G401.6 (cell line): Measurements from ENCODE around the gene COP1.

Experiments
- FAIRE-seq: peaks from 2 replicates; lab custom pipeline; 2012; peaks lifted over from hg19 to GRCh38; lab: Jason Lieb, UNC

The COP1 gene

DNA sequence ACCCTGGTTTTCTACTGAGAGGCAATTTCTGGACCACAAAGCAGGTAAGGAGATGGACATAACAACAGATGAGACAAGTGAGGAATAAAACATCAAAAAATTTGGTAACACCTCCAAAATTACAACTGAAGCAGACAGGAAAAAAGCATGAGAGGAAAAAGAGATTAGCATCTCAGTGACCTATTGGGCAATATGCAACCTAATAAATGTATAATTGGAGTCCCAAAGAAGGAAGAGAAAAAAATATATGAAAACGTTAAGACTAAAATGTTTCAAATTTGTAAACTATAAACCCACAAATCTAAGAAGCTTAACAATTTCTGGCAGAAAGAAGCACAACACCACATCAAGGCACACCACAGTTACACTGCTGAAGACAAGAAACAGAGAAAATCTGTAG lies 255.5 kb downstream of the COP1 start:
- no peak for FAIRE-seq

DNA sequence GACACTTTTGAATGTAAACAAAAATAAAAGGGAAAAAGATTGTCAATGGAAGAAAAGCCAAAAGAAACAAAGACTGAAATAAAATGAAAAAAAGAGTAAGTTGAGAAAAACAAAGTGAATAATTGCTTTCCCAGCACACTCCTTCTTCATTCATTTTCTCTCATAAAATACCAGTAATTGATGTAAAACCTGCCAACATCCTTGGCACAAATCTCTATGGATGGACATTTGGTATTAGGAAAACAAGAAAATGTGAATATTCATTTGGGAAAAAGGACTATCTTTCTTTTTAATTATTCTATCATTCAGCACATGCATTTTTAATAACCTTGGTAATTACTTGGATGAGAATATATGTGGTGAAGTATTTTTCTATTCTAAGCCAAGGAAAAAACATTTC lies 259.3 kb downstream of the COP1 start:
- FAIRE-seq, result no peak

- no peak for FAIRE-seq
Observed at GRCh38 chr1:175944591-175944990, 262.5 kb downstream of the COP1 start.

DNA sequence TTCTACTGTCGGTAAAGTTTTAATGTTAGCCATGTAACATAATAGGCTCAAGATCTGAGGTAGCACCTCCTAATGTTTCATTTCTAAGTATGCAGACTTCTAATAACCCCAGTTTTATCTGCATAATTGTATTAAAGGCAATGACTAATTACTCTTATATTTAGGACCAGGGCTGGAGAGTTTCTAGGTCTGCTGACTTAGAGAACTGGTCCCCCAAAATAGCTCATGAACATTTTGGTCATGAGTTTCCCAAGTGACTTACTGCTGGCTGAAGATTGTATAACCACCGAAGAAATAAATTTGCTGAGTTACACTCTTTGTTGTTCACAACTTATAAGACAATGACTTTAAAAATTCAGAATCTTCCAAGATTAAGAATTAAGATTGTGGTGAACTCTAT lies 265.9 kb downstream of the COP1 start:
- FAIRE-seq, result no peak

DNA sequence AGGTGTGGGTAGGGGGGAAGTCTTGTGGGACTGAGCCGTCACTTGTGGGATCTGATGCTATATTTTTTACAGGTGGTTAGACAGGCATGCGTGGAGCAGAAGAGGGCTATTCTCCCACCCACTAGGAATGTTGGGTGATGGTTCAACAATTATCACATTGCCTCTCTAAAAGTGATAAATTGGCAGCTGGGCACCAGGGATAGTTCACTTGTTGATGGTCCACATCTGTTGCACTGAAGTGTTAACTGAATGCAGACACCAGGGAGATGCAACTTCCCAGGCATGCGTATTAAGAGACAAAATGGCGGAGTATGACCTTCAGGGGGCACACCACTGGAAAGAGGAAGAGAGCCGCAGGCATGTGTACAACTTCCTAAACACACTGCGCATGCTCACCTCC lies 270.4 kb downstream of the COP1 start:
- no peak for FAIRE-seq

DNA sequence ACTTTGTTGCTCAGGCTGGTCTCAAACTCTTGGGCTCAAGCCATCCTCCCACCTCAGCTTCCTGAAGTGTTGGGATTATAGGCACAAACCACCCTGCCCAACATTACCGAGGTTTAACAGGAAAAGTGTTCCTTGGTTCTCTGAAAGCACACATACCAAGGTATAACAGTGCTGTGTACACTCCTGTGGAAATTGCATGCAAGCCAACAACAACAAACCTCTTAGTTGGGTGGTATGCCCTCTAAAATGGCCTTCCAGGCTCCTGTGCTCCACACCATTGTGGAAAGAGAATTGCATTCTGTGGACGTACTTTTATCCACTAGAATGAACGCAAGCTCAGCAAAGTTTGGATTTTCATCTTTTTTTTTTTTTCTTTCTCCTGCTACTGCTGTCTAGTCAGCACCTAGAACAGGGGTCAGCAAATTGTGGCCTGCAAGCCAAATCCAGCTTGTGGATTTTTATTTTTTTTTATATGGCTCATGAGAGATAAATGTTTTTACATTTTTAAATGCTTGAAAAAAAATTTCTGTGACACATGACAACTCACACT lies 271.4 kb downstream of the COP1 start:
- FAIRE-seq, result no peak

DNA sequence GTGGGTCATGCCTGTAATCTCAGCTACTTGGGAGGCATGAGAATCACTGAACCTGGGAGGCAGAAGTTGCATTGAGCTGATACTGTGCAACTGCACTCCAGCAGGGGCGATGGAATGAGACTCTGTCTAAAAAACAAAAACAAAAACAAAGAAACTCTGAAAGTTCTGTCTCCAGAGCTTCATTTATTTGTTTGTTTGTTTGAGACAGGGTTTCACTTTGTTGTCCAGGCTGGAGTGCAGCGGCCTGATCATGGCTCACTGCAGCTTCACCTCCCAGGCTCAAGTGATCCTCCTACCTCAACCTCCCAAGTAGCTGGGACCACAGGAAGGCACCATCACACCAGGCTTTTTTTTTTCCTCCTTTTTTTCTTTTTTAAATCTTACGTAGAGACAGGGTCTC lies 271.9 kb downstream of the COP1 start:
- no peak for FAIRE-seq

GRCh38 chr1:175933801-175934200 lies 273.3 kb downstream of the COP1 start:
- FAIRE-seq, result no peak

GRCh38 chr1:175927944-175928343 lies 279.1 kb downstream of the COP1 start:
- peak; percentile 79 for FAIRE-seq

- FAIRE-seq, result no peak
Observed at GRCh38 chr1:175922254-175922881, 284.7 kb downstream of the COP1 start.

GRCh38 chr1:175920381-175920780 lies 286.7 kb downstream of the COP1 start:
- FAIRE-seq, result no peak

DNA sequence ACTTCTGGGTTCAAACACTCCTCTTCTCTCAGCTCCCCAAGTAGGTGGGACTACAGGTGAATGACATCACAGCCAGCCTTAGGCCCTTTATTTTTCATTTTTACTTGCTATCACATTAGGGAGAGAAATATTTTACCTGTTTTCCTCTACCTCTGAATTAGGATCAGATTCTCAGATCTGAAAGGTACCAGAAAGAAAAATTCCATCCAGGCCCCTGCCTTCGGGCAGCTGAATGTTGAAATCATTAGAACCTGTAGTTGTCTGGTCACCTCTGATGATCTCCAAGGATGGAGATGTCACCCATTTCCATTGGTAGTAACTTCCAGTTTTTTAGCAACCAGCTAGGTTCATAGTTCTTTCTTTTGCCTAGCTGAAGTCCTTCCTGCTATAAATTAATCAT lies 288.1 kb downstream of the COP1 start:
- FAIRE-seq, result no peak

- FAIRE-seq, result no peak
Observed at GRCh38 chr1:175918364-175918801, 288.7 kb downstream of the COP1 start.

DNA sequence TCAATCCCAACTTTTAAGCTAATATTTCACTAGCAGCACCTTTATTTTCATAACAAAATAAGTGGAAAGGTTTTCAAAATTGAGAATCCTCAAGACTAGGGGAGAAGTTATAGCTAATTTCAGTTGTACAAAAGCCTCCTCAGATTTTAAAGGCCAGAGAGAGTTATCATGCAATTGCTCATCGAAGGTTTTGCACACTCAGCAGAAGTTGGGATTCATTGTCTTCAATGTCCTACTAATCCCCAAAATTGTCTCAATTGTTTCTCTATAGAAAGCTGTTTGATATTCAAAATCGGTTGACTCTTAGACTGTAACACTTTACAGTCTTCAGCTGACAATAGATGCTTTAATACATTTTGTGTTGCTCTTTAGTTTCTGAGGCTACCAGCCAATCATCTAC lies 293.0 kb downstream of the COP1 start:
- FAIRE-seq, result no peak

DNA sequence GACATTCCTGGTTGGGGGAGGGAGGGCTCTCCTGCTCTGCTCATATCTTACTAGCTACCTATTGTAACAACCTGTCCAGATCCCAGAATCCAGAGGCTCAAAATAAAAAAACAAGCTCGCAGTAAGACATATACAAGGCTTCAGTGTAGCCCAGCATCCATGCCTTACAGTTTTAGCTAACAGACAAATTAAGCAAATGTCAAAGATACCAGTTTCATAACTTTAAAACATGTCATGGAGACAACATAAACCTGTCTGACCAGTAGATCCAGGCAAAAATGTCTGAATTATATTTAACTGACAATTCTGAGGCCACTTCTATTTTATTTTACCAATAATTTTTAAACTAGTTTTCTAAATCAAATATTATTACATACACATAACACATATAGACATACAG lies 295.9 kb downstream of the COP1 start:
- no peak for FAIRE-seq

GRCh38 chr1:175906370-175906769 lies 300.7 kb downstream of the COP1 start:
- FAIRE-seq, result no peak

- no peak for FAIRE-seq
Observed at GRCh38 chr1:175904808-175905207, 302.3 kb downstream of the COP1 start.

GRCh38 chr1:175902281-175902680 lies 304.8 kb downstream of the COP1 start:
- no peak for FAIRE-seq

GRCh38 chr1:175901076-175901836 lies 305.8 kb downstream of the COP1 start:
- no peak for FAIRE-seq

GRCh38 chr1:175900171-175900570 lies 306.9 kb downstream of the COP1 start:
- FAIRE-seq, result no peak

GRCh38 chr1:175895966-175896365 lies 311.1 kb downstream of the COP1 start:
- no peak for FAIRE-seq
